ENCODE data around the gene GLB1L3. TPM values are rescaled to one million over a fixed set of nuclear protein-coding genes. Genes with fewer than 3 reads are reported as not detected.
A peak's percentile ranks its signal among the peaks of the same experiment; 100 is the strongest.

Gene GLB1L3
- total RNA-seq, 2 donors from 2014 or later: 2.3 to 7.1 TPM

GRCh38 chr11:134250675-134251074 lies 25.5 kb upstream of the GLB1L3 start:
- Histone ChIP-seq H3K4me1 (ENCODE audit: control insufficient read depth, insufficient read depth, low read length) (no peaks in the 10 kb centered on the region), H3K36me3 (ENCODE audit: control insufficient read depth, insufficient read depth, low read length) (peaks cover 44% of the 10 kb centered on the region), H3K9me3 (ENCODE audit: control insufficient read depth, low read length) (no peaks in the 10 kb centered on the region), H3K9ac (ENCODE audit: extremely low read depth, low read length, poor library complexity, severe bottlenecking) (no peak overlapping the region), H3K27me3 (ENCODE audit: control insufficient read depth, insufficient read depth, low read length, poor library complexity, severe bottlenecking) (no peaks in the 10 kb centered on the region), H3K4me3 (ENCODE audit: low read length) (no peak overlapping the region), H3K27ac (ENCODE audit: low read depth, low read length) (no peak overlapping the region)
- DNase-seq: no peak
- no peak for TF ChIP-seq CTCF (conservative IDR thresholded peaks at IDR 0.05)
- peaks cover 20% of the 10 kb centered on the region for H3K4me1 Mint-ChIP-seq
- H3K27me3 Mint-ChIP-seq (ENCODE audit: insufficient read depth): no peaks in the 10 kb centered on the region
- 92 to 93% methylated on average over 1 to 2 of the region's 2 CpGs for WGBS, 2 experiments (ENCODE audit: insufficient coverage in 1 of 2, insufficient read length in 1 of 2)
- peaks cover 34% of the 10 kb centered on the region for H3K36me3 Mint-ChIP-seq (ENCODE audit: low read depth)
- no peaks in the 10 kb centered on the region for H3K9me3 Mint-ChIP-seq
- H3K4me3 Mint-ChIP-seq: no peak overlapping the region
- no peak overlapping the region for H3K27ac Mint-ChIP-seq

GRCh38 chr11:134252346-134253187 lies 23.6 kb upstream of the GLB1L3 start:
- Mint-ChIP-seq H3K36me3 (ENCODE audit: low read depth) (peaks cover 38% of the 10 kb centered on the region), H3K27me3 (ENCODE audit: insufficient read depth) (no peaks in the 10 kb centered on the region), H3K4me3 (peak overlapping the region; percentile 79), H3K9me3 (no peaks in the 10 kb centered on the region), H3K27ac (peak overlapping the region; percentile 77), H3K4me1 (peaks cover 20% of the 10 kb centered on the region)
- DNase-seq: peak; percentile 62
- no peaks in the 10 kb centered on the region for H3K4me1 ChIP-seq (ENCODE audit: control insufficient read depth, insufficient read depth, low read length)
- no peak for TF ChIP-seq CTCF (conservative IDR thresholded peaks at IDR 0.05)
- WGBS, 2 experiments (ENCODE audit: insufficient coverage in 1 of 2, insufficient read length in 1 of 2): 15 to 18% methylated on average over 16 to 27 of the region's 27 CpGs
- H3K9me3 ChIP-seq (ENCODE audit: control insufficient read depth, low read length): no peaks in the 10 kb centered on the region
- peak overlapping the region; percentile 99 for H3K4me3 ChIP-seq (ENCODE audit: low read length)
- peaks cover 34% of the 10 kb centered on the region for H3K36me3 ChIP-seq (ENCODE audit: control insufficient read depth, insufficient read depth, low read length)
- no peak overlapping the region for H3K27ac ChIP-seq (ENCODE audit: low read depth, low read length)
- H3K27me3 ChIP-seq (ENCODE audit: control insufficient read depth, insufficient read depth, low read length, poor library complexity, severe bottlenecking): no peaks in the 10 kb centered on the region
- H3K9ac ChIP-seq (ENCODE audit: extremely low read depth, low read length, poor library complexity, severe bottlenecking): peak overlapping the region; percentile 40

- Histone ChIP-seq H3K4me3 (ENCODE audit: low read length) (peak within 1 kb of the TSS; percentile 99), H3K36me3 (ENCODE audit: control insufficient read depth, insufficient read depth, low read length) (peaks cover 30% of the 10 kb centered on the region), H3K9me3 (ENCODE audit: control insufficient read depth, low read length) (no peaks in the 10 kb centered on the region), H3K27ac (ENCODE audit: low read depth, low read length) (no peak within 1 kb of the TSS), H3K9ac (ENCODE audit: extremely low read depth, low read length, poor library complexity, severe bottlenecking) (peak within 1 kb of the TSS; percentile 53), H3K4me1 (ENCODE audit: control insufficient read depth, insufficient read depth, low read length) (no peaks in the 10 kb centered on the region), H3K27me3 (ENCODE audit: control insufficient read depth, insufficient read depth, low read length, poor library complexity, severe bottlenecking) (no peaks in the 10 kb centered on the region)
- Mint-ChIP-seq H3K9me3 (no peaks in the 10 kb centered on the region), H3K27ac (peak within 1 kb of the TSS; percentile 77), H3K36me3 (ENCODE audit: low read depth) (peaks cover 36% of the 10 kb centered on the region), H3K27me3 (ENCODE audit: insufficient read depth) (no peaks in the 10 kb centered on the region), H3K4me3 (peak within 1 kb of the TSS; percentile 79), H3K4me1 (peaks cover 20% of the 10 kb centered on the region)
- peak; percentile 99 for DNase-seq
- no peak for TF ChIP-seq CTCF (conservative IDR thresholded peaks at IDR 0.05)
- 0% methylated on average over 21 to 70 of the region's 70 CpGs for WGBS, 2 experiments (ENCODE audit: insufficient coverage in 1 of 2, insufficient read length in 1 of 2)
Observed at GRCh38 chr11:134253188-134253993, 22.8 kb upstream of the GLB1L3 start, which contains the start of the genes ACAD8 and THYN1. ACAD8 (plus strand) TSS chr11:134253568; CDS start chr11:134253601, 33 bp downstream. THYN1 (minus strand) TSS chr11:134253352; CDS start chr11:134252882, 470 bp downstream.

All from endodermal cell (in vitro differentiated cells).